Thoracic aorta (tissue), 2 donors: ENCODE data around the gene SLC35E4. TPM values are rescaled to one million over a fixed set of nuclear protein-coding genes. Genes with fewer than 3 reads are reported as not detected.
"Not testable (repeated sequence)": the region's sequence is repeated elsewhere in the genome, so short reads cannot be mapped to it uniquely, and the experiment has no call there.

ENCODE experiments used
- ATAC-seq: fragments of 150-250 bp; one replicate; pipeline ENCODE4 v1.8.0; 2017; ENCODE audit warnings: low read depth; ENCODE audit not compliant: insufficient number of reproducible peaks, low FRiP score
- DNase-seq: peaks from one replicate; pipeline ENCODE4 v3.0.0-alpha.2; 2020; ENCODE audit warnings: low spot score
- H3K27ac ChIP-seq, 2 donors: fragments of 200-600 bp; sonication (generic); 1 replicate in 1 of 2; 2 replicates in 1 of 2; pipeline ENCODE4 v1.5.1; 2016; ENCODE audit warnings: mild to moderate bottlenecking in 2 of 2, moderate library complexity in 2 of 2
- H3K27me3 ChIP-seq: fragments of 200-600 bp; sonication (generic); replicated peaks from 2 replicates; pipeline ENCODE4 v1.6.0; 2016; ENCODE audit warnings: mild to moderate bottlenecking; ENCODE audit not compliant: insufficient read depth
- H3K36me3 ChIP-seq: fragments of 200-600 bp; sonication (generic); one replicate; pipeline ENCODE4 v1.5.1; 2016
- H3K4me1 ChIP-seq, 2 donors: fragments of 200-600 bp; sonication (generic); 1 replicate in 1 of 2; 2 replicates in 1 of 2; pipeline versions ENCODE4 v1.5.1 to v1.6.0; 2016; ENCODE audit warnings: low read depth in 2 of 2, mild to moderate bottlenecking in 1 of 2; ENCODE audit not compliant: control insufficient read depth in 1 of 2
- H3K4me3 ChIP-seq: fragments of 200-600 bp; sonication (generic); 2 replicates; pipeline ENCODE4 v1.5.1; 2016; ENCODE audit warnings: mild to moderate bottlenecking
- H3K9me3 ChIP-seq: fragments of 200-600 bp; sonication (generic); 2 replicates; pipeline ENCODE4 v1.5.1; 2016
- CTCF ChIP-seq: fragments of 200-600 bp; sonication (generic); IDR thresholded peaks from one replicate; pipeline ENCODE4 v1.5.1; 2019; ENCODE audit warnings: antibody characterized with exemption
- total RNA-seq, 2 donors: library from RNA; depleted of rRNA; stranded (reverse); fragments of >200 nt; gene quantifications; one replicate each; pipeline versions ENCODE4 v1.1.0 to v1.2.3, GENCODE V29; 2016

SLC35E4 gene
- total RNA-seq, 2 donors from 2014 or later = 12.8 to 16.9 TPM

- H3K27ac ChIP-seq = no peak overlapping the region
- TF ChIP-seq CTCF = no peak
- no peak overlapping the region for H3K4me3 ChIP-seq
- no peaks in the 10 kb centered on the region for H3K9me3 ChIP-seq
- H3K27me3 ChIP-seq = no peaks in the 10 kb centered on the region
- no peaks in the 10 kb centered on the region for H3K36me3 ChIP-seq
- ATAC-seq = no peak
- DNase-seq = no peak
- peaks cover 0 to 7% of the 10 kb centered on the region in 2 donors for H3K4me1 ChIP-seq
These were observed 22.8 kb upstream of the SLC35E4 start for GRCh38 chr22:30612789-30613188.

- H3K4me3 ChIP-seq = no peak overlapping the region
- ATAC-seq (no peak), DNase-seq (no peak)
- H3K9me3 ChIP-seq = no peaks in the 10 kb centered on the region
- no peak overlapping the region for H3K27ac ChIP-seq
- no peaks in the 10 kb centered on the region for H3K4me1 ChIP-seq
- no peaks in the 10 kb centered on the region for H3K27me3 ChIP-seq
- H3K36me3 ChIP-seq = no peaks in the 10 kb centered on the region
- no peak for TF ChIP-seq CTCF
These were observed 21.3 kb upstream of the SLC35E4 start for GRCh38 chr22:30614268-30614667.

- Histone ChIP-seq H3K27me3 (no peaks in the 10 kb centered on the region), H3K36me3 (no peaks in the 10 kb centered on the region), H3K4me3 (no peak overlapping the region), H3K27ac (no peak overlapping the region), H3K4me1 (no peaks in the 10 kb centered on the region), H3K9me3 (no peaks in the 10 kb centered on the region)
- no peak for TF ChIP-seq CTCF
- DNase-seq = no peak
- ATAC-seq = no peak
These were observed 20.7 kb upstream of the SLC35E4 start for GRCh38 chr22:30614879-30615278.

- Histone ChIP-seq H3K27ac (no peak overlapping the region), H3K27me3 (no peaks in the 10 kb centered on the region), H3K36me3 (no peaks in the 10 kb centered on the region), H3K9me3 (no peaks in the 10 kb centered on the region), H3K4me1 (no peaks in the 10 kb centered on the region), H3K4me3 (no peak overlapping the region)
- ATAC-seq (no peak), DNase-seq (no peak)
- no peak for TF ChIP-seq CTCF
These were observed 20.0 kb upstream of the SLC35E4 start for GRCh38 chr22:30615543-30615954.

- H3K27me3 ChIP-seq = no peaks in the 10 kb centered on the region
- H3K4me1 ChIP-seq = no peaks in the 10 kb centered on the region
- TF ChIP-seq CTCF = no peak
- no peak overlapping the region for H3K4me3 ChIP-seq
- H3K36me3 ChIP-seq = no peaks in the 10 kb centered on the region
- no peak overlapping the region for H3K27ac ChIP-seq
- no peaks in the 10 kb centered on the region for H3K9me3 ChIP-seq
- ATAC-seq (no peak), DNase-seq (no peak)
These were observed 17.8 kb upstream of the SLC35E4 start for GRCh38 chr22:30617819-30618218.

- not testable (repeated sequence) for H3K4me3 ChIP-seq, H3K4me1 ChIP-seq, H3K9me3 ChIP-seq, ATAC-seq, H3K27ac ChIP-seq, H3K27me3 ChIP-seq, DNase-seq, H3K36me3 ChIP-seq
These were observed 15.7 kb upstream of the SLC35E4 start for GRCh38 chr22:30619909-30620308.
